HG02588 (cell line): Measurements from ENCODE around the gene MB21D2.
"Not testable (repeated sequence)": the region's sequence is repeated elsewhere in the genome, so short reads cannot be mapped to it uniquely, and the experiment has no call there.

Source experiments
- ATAC-seq: cut with Tn5 transposase; IDR thresholded peaks from one replicate; pipeline ENCODE4 v1.9.1; 2021; ENCODE audit warnings: mild to moderate bottlenecking, moderate library complexity; ENCODE audit not compliant: unreplicated experiment

The MB21D2 gene

GRCh38 chr3:192862408-192863090 is 55.1 kb downstream of the MB21D2 start:
- ATAC-seq = no peak

- ATAC-seq = peak; percentile 64
These were observed 55.7 kb downstream of the MB21D2 start for GRCh38 chr3:192861972-192862371.

- no peak for ATAC-seq
These were observed 57.2 kb downstream of the MB21D2 start for GRCh38 chr3:192860454-192860853.

- ATAC-seq = no peak
These were observed 58.6 kb downstream of the MB21D2 start for GRCh38 chr3:192858849-192859585.

GRCh38 chr3:192857260-192857661 is 60.4 kb downstream of the MB21D2 start:
- no peak for ATAC-seq

- peak; percentile 38 for ATAC-seq
These were observed 62.2 kb downstream of the MB21D2 start for GRCh38 chr3:192855434-192855833.

GRCh38 chr3:192851821-192852372 is 65.8 kb downstream of the MB21D2 start:
- peak; percentile 42 for ATAC-seq

GRCh38 chr3:192850451-192850981 is 67.1 kb downstream of the MB21D2 start:
- ATAC-seq = peak; percentile 65

GRCh38 chr3:192849821-192850220 is 67.8 kb downstream of the MB21D2 start:
- ATAC-seq = not testable (repeated sequence)

- ATAC-seq = peak; percentile 34
These were observed 69.1 kb downstream of the MB21D2 start for GRCh38 chr3:192848371-192849233.

GRCh38 chr3:192847941-192848340 is 69.7 kb downstream of the MB21D2 start:
- no peak for ATAC-seq

- ATAC-seq = no peak
These were observed 72.2 kb downstream of the MB21D2 start for GRCh38 chr3:192845526-192845855.

GRCh38 chr3:192844836-192845525 is 72.7 kb downstream of the MB21D2 start:
- ATAC-seq = no peak

GRCh38 chr3:192844486-192844765 is 73.2 kb downstream of the MB21D2 start:
- no peak for ATAC-seq

- no peak for ATAC-seq
These were observed 73.8 kb downstream of the MB21D2 start for GRCh38 chr3:192843723-192844485.

- no peak for ATAC-seq
These were observed 74.5 kb downstream of the MB21D2 start for GRCh38 chr3:192843119-192843518.

- ATAC-seq = no peak
These were observed 74.9 kb downstream of the MB21D2 start for GRCh38 chr3:192842711-192843110.

GRCh38 chr3:192842138-192842537 is 75.5 kb downstream of the MB21D2 start:
- ATAC-seq = no peak

GRCh38 chr3:192841428-192841827 is 76.2 kb downstream of the MB21D2 start:
- no peak for ATAC-seq
